22Rv1 (cell line): ENCODE measurements around the gene FAM180A.
A peak's percentile ranks its signal among the peaks of the same experiment; 100 is the strongest.

Experiments used
- H3K27ac ChIP-seq: fragments of 450-650 bp; 2 replicates; pipeline ENCODE4 v1.5.1; 2017
- ZFX ChIP-seq: fragments of 450-650 bp; IDR thresholded peaks from 2 replicates; pipeline ENCODE4 v1.6.1; 2017; ENCODE audit warnings: antibody characterized with exemption, borderline replicate concordance
- TF ChIP-seq, protein P1 (sequence below): fragments of 450-650 bp; IDR thresholded peaks from 2 replicates; pipeline ENCODE4 v1.5.1; 2017; ENCODE audit warnings: mild to moderate bottlenecking

FAM180A gene

DNA sequence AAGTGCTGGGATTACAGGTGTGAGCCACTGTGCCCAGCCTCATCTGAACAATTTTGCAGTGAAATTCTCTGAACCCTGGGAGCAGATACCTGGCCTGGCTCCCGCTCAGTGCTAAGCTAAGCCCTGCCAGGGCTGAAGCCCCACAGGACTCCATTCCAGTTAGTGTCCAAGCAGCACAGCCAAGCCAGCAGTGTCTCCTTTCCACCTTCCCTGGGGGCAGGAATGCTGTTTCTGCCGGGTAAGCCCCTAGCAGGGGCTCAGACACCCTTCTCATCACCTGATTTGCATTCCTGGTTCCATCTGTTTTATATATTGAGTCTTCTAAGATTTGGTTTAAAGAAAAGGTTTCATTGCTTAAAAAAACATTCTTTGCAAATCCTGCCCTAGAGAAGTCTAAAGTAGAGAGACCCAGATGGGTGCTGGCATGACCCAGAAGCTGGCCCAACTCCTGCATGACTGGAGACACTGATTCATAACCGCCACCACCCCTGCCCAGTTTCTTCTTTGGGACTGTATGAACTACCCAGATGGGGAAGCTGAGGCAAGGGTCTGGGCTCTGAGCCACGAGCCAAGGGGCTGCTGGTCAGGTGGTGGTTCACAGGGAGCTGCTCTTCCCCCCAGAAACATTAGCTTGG lies 34.7 kb downstream of the FAM180A start:
- H3K27ac ChIP-seq: no peak overlapping the region
- TF ChIP-seq, protein P1, sequence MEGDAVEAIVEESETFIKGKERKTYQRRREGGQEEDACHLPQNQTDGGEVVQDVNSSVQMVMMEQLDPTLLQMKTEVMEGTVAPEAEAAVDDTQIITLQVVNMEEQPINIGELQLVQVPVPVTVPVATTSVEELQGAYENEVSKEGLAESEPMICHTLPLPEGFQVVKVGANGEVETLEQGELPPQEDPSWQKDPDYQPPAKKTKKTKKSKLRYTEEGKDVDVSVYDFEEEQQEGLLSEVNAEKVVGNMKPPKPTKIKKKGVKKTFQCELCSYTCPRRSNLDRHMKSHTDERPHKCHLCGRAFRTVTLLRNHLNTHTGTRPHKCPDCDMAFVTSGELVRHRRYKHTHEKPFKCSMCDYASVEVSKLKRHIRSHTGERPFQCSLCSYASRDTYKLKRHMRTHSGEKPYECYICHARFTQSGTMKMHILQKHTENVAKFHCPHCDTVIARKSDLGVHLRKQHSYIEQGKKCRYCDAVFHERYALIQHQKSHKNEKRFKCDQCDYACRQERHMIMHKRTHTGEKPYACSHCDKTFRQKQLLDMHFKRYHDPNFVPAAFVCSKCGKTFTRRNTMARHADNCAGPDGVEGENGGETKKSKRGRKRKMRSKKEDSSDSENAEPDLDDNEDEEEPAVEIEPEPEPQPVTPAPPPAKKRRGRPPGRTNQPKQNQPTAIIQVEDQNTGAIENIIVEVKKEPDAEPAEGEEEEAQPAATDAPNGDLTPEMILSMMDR: no peak
- TF ChIP-seq ZFX: no peak

DNA sequence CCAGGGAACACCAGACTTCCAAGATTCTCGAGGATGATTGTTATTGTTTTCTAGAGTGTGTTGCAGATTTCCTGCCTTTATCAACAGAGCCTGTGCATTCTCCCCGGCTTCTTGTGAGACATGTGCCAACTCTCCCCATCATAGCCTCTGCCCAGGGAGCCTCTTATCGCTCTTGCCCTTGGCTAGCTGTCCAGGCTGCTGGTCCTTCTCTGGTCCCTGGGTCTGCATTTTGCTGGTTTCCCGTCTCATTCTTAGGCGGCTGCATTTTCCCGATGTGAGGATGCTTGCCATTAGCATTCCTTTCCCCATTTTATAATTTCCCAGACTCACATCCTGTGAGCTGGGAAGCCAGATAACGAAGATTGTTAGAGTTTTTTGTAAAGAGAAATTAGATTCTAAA lies 35.8 kb downstream of the FAM180A start:
- TF ChIP-seq, protein P1: no peak
- TF ChIP-seq ZFX: no peak

DNA sequence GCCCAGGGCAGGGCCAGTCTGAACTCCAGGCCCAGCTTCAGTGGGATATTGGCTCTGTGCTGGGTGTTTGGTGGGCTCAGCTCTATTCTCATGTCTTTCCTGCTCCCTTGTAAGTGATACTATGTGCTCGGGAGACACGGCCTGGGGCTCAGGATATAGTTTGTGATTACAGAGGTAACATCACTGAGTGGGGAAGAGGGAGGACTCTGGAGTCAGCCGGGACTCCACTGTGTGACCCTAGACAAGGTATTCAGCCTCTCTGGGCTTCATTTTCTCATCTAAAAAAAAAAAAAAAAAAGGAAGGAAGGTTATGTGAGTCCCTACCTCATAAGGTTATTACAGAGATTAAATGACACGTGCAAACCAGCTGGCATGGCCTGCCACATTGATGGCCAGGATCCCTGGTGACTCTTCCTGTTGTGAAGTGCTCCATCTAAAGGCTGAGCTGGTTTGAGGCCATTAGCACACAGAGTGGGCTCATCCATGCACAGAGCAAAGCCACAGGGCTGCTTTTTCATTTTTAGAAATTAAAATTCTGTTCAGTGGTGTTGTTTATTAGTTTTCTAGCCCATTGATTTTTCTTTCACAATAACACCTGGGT lies 36.3 kb downstream of the FAM180A start:
- H3K27ac ChIP-seq: no peak overlapping the region
- TF ChIP-seq, protein P1: no peak
- no peak for TF ChIP-seq ZFX

More for the DNA sequence above, 35.8 kb downstream of the FAM180A start:
- H3K27ac ChIP-seq: no peak overlapping the region

DNA sequence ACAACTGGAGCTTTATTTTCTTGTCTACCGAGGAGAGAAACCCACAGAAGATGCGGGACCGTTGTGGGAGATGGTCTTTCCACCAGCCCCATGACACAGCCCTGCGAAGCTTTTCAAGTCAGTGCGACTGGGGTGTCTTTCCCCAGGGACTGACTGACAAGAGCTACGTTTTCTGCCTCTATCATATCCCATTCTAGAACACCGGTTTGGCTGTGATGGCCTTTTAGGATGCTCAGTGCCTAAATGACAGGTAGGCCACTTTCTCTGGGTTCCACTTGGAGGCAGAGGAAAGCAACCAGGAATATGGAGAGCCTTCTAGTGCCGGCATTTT lies 37.5 kb downstream of the FAM180A start:
- no peak overlapping the region for H3K27ac ChIP-seq
- TF ChIP-seq, protein P1: peak; percentile 41
- no peak for TF ChIP-seq ZFX

DNA sequence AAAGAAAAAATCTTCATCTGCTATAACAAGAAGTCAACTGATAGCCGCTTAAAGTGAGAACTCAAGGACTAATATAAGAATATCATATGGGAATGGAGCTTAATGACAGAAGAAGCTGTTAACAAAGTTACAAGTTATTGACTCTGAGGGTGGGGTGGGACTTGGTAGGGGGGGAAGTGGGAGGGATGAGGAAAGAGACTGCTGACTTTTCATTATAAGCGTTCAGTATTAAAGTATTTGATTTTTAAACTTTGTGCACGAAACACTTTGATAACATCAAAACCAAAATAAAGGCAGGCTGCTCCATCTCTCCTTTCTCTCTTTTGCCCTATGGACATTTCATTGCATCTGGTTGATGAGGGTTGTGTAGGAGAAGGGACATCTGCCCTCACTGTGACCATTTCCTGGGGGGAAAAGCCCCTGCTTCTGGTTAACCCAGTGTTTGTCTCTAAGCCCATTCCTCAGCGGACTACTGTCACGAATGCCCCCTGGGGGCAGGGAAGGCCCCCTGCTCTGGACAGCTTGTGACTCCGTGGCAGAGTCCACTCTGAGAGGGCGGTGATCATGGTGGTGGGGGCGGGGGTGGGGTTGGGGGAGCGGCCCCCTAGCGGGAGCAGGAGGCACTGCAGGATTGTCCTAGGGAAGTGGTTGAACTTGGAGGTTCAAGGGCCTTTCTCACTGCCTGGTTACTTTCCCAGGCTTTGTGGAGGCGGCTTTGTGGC lies 38.0 kb downstream of the FAM180A start:
- H3K27ac ChIP-seq: no peak overlapping the region
- no peak for TF ChIP-seq ZFX
- TF ChIP-seq, protein P1: peak; percentile 93

DNA sequence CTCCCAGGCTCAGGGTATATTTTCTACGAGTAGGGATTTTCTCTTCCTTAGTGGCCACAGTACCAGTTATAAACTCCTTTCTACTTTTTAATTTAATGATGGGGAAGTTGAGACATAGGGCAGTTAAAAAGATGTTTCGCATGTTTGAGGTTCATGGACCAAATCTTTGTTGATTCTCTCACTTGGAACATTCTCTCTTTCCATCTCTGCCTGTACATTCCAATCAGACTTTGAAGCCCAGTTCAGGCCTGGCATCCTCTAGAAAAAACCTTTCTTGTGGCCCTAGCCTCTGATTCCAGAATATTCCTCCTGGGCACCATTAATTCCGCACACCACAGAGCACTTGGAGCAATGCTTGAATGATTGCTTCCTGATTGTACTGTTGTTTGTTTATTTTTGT lies 39.1 kb downstream of the FAM180A start:
- TF ChIP-seq, protein P1: no peak
- TF ChIP-seq ZFX: no peak

DNA sequence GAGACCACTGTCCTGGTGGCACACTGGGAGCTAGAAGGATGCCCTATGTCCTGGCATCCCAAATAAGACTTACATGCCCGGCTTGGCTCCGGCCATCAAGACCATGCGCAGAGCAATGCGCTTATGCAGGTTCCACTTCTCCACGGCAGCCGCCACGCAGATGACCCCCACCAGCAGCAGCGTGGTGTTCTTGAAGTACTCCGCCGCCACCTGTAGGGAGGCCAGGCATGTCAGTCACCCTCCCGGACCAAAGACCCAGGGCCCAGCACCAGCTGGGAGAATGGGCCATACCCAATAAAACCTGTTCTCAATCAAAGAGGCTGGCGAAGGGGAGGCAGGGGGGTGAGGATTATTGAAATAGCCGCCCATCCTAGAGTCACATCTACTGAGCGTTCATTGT lies 40.6 kb downstream of the FAM180A start:
- no peak for TF ChIP-seq ZFX
- TF ChIP-seq, protein P1: 0 out of 2 replicates have a peak, but pooled peaks have one; percentile 4
- no peak overlapping the region for H3K27ac ChIP-seq

More for the DNA sequence above, 39.1 kb downstream of the FAM180A start:
- H3K27ac ChIP-seq: no peak overlapping the region
